Keratinocyte (primary cell): Measurements from ENCODE around the gene SYNJ1.

Source experiments
- EZH2 ChIP-seq: IDR thresholded peaks from one replicate; pipeline ENCODE4 v1.6.1; 2012; ENCODE audit warnings: inconsistent platforms, mild to moderate bottlenecking, low read length, moderate library complexity
- TF ChIP-seq, protein P1 (sequence below), 3 experiments: IDR thresholded peaks in 1 of 3; conservative IDR thresholded peaks in 1 of 3; optimal IDR thresholded peaks in 1 of 3; 2 replicates in 2 of 3; 3 replicates in 1 of 3; pipeline versions ENCODE3 to v1.5.1; 2011; ENCODE audit warnings: low read length in 3 of 3, mild to moderate bottlenecking in 3 of 3, moderate library complexity in 2 of 3, control low read depth in 1 of 3, inconsistent platforms in 1 of 3; ENCODE audit not compliant: insufficient read depth in 2 of 3; ENCODE audit errors: extremely low read depth in 1 of 3

GRCh38 chr21:32687643-32688345 is 40.0 kb downstream of the SYNJ1 start:
- TF ChIP-seq, protein P1, sequence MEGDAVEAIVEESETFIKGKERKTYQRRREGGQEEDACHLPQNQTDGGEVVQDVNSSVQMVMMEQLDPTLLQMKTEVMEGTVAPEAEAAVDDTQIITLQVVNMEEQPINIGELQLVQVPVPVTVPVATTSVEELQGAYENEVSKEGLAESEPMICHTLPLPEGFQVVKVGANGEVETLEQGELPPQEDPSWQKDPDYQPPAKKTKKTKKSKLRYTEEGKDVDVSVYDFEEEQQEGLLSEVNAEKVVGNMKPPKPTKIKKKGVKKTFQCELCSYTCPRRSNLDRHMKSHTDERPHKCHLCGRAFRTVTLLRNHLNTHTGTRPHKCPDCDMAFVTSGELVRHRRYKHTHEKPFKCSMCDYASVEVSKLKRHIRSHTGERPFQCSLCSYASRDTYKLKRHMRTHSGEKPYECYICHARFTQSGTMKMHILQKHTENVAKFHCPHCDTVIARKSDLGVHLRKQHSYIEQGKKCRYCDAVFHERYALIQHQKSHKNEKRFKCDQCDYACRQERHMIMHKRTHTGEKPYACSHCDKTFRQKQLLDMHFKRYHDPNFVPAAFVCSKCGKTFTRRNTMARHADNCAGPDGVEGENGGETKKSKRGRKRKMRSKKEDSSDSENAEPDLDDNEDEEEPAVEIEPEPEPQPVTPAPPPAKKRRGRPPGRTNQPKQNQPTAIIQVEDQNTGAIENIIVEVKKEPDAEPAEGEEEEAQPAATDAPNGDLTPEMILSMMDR (optimal IDR thresholded peaks at IDR 0.05 in 1 of 3, IDR thresholded peaks at IDR 0.05 in 1 of 3, conservative IDR thresholded peaks at IDR 0.05 in 1 of 3; ENCODE audit: extremely low read depth in 1 of 3, insufficient read depth in 2 of 3, low read length in 3 of 3), result peak in 1 of 3 experiments; percentile 11
- TF ChIP-seq EZH2, result no peak
